ENCODE measurements around the gene WWC2.

WWC2 gene

DNA sequence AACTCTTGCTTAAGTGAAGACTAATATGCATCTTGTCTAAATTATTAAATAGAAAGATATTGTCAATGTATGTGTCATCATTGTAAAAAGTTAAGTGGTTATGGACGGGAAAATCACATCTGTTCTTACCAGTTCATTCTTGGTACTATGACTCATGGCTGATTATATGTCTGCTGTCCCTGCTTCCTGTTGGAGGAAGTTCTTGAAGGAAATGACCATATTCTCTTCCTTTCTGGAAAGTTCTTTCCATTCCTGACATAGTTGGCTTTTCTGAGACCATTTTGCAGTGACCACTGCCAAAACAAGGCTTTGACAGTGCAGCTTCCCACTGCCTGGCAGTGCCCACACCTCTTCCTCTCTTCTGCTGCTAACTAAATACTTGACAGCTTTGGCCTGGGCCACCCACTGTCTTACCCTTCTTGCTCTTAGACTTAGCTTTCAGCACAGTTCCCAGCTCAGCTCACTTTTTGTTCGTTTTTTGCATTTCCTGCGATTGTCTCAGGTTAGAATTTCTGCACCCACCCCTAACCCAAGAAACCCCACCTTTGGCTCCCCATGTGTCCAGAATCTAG lies 236.4 kb downstream of the WWC2 start:
- DNase-seq: no peak

DNA sequence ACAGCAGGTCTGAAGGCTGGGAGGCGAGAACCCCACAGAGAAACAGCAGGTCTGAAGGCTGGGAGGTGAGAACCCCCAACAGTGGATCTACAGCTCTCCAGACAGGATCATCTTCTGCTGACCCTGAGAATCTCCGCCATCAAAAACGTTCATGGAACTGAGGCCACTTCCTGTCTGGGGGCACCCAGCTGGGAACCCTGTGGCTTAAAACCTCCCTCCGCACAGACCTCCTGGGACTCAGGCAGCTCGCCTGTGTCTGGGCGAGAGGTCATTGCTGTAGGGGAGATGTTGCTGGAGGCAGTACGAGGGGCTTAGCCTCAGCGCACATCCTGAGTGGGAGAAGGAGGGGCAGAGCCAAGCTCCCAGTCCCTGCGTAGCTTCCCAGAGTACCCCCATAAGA lies 238.3 kb downstream of the WWC2 start:
- DNase-seq: no peak

DNA sequence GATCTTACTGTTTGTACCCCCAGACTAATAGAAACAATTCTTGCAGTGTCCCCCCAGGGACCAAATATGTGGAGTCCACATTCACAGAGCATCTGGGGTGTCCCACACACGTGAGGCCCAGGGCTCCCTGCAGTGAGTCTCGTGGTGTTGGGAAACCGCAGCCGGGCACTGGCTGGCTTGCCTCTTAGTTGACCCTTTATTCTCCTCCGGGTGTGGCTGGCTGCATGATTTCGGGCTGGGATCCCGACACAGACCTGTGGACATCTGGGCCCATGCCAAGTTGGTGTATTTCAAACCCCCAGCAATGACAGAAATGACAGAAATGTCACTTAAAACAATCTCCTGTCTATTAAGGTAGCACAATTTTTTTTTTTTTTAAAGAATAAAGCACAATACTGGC lies 238.8 kb downstream of the WWC2 start:
- DNase-seq: no peak

DNA sequence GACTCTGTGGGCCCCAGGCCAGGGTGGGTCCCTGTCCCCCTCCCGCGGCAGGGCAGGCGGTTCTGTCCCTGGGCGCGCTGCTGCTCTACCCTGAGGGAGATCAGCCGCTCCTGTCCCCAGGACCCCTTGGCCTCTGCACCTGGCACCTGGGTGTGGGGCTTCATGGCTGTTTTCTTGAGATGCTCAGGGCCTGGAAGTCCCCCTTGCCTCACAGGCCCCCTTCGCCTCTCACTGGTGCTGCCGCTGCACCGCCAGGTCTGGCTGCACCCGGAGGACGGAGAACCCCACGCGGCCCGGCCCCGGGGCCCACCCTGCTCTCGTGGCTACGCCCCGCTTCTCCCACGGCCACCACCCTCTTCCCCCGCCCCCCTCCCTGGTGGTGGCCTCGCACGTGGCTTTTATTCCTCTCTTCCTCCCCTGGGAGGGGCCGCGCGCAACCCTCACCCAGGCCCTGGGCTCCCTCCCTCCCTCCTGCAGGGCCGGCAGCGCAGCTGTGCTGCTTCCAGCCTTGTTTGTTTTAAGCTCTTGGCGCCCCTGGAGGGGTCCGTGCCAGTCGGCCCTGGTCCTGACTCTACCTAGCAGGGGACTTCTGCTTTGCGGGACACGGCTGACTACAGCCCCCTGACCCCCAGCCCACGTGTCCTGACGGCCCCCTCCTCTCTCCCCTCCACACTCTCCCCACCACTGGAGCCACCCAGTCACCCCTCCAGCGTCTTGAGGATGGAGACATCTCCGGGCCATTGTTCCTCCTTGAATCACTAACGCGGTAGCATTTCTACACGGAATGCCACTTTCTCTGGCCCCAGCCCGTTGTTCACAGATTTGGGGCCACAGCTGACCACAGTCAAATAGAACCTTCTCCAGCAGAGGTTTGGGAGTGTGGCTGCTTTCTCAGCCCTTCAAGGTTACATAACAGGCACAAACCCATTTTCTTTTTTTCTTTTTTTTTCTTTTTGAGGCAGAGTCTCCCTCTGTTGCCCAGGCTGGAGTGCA lies 243.8 kb downstream of the WWC2 start:
- no peak for DNase-seq

DNA sequence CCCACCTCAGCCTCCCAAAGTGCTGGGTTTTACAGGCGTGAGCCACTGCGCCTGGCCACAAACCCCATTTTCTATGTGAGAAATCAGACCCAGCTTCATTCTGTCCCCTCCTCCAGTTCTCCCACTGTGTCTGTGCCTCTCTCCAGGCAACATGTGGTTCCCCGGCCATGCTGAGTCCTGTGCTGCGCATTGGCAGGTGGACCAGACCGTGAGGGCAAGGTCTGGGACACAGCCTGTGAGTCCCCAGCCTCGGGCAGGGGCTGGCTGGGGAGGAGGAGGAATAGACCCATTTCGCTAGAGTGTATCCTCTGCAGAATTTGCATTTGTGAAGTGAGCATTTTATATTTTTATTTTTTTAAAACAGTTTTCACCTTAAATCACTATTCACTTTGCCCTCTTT lies 244.7 kb downstream of the WWC2 start:
- DNase-seq: no peak

DNA sequence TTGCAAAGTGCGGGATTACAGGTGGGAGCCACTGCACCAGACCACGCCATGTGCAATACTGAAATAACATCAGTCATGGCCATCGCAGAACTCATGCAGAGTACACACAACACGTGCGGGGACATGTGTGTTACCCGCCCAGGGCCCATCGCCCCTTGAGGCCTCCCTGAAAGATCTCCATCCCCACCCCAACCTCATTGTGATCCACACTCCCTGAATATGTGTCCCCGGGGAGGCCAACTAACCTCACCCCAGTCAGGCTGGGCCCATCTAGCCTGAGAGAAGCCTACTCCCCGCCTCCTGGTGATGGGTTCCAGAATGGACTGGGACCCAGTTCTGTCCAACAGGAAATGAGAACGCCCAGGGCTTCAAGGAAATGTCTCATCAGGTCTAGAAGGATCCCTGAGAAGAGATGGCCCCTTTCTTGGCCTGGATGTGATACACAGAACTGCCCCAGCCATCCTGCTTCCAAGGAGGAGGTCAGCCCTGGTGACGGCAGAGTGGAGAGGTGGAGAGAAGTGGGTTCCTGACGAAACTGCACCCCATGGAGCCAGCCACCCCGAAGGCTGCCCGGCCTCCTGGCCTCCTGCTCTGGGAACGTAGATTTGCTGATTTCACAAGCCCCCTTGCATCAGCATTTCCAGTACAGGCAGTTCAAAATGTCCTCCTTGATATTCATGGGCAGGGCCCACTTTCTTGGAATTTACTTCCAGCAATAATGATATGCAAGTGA lies 245.6 kb downstream of the WWC2 start:
- no peak for DNase-seq

DNA sequence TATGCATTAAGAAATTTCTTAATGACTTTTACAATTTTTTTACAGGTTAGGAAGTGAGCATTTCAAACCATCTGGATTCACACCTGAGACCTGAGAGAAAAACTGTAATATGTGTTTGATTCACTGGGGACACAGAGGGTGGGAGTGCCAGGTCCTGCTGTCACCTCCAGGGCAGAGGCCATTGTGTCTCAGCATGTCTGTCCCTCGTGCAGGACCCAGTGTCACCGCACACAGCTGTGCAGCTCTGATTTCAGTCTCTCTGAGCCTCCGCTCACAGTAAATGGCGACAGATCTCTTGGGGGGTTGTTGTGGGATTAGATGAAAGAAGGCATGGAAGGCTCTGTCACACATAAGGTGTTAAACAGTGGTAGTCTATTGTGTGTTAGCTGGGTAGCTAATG lies 246.2 kb downstream of the WWC2 start:
- DNase-seq: no peak

DNA sequence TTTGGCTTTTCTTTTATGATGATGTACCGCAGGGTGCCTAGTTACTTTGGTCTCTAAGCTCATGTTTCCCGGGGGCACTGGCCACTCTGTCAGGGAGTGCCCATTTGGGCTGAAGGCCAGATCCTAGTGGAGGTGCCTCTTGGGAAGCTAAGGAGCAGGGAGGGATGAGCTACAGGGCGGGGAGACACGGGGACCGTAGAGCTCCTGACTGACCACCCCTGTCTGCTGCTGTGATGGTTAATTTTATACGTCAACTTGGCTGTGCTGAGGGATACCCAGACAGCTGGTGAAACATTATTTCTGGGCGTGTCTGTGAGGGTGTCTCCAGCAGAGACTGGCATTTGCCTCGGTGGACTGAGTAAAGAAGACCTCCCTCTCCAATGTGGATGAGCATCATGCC lies 248.1 kb downstream of the WWC2 start:
- no peak for DNase-seq

DNA sequence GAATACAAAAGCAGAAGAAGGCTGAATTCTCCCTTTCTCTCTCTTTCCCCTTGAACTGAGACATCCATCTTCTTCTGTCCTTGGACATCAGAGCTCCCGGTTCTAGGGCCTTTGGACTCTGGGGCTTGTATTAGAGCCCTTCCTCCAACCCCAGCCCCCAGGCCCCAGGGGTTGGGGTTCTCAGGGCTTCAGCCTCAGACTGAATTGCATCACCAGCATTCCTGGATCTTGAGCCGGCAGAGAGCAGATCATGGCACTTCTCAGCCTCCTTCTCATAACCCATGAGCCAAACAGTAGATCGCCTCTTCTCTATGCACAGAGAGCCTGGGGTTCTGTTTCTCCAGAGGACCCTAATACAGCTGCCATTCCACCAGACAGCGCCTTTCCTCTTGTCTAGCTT lies 248.5 kb downstream of the WWC2 start:
- no peak for DNase-seq

DNA sequence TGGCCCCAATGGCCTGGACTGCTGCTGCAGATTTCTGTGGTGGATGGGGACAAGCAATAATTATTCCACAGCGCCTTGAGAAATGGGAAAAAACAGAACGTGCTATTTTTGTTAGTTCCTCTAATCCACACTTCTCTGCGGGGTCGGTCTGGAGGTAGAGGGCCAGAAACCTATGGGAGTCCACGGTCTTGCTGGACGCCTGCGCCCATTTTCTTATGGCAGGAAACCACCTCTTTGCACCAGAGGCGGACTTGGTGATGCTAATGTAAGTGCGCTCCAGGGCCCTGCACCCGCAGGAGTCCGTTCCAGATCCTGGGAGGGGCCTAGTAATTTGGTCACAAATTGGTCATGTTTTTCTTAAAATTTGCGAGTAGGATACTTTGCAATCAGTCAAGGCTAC lies 249.1 kb downstream of the WWC2 start:
- DNase-seq: no peak

DNA sequence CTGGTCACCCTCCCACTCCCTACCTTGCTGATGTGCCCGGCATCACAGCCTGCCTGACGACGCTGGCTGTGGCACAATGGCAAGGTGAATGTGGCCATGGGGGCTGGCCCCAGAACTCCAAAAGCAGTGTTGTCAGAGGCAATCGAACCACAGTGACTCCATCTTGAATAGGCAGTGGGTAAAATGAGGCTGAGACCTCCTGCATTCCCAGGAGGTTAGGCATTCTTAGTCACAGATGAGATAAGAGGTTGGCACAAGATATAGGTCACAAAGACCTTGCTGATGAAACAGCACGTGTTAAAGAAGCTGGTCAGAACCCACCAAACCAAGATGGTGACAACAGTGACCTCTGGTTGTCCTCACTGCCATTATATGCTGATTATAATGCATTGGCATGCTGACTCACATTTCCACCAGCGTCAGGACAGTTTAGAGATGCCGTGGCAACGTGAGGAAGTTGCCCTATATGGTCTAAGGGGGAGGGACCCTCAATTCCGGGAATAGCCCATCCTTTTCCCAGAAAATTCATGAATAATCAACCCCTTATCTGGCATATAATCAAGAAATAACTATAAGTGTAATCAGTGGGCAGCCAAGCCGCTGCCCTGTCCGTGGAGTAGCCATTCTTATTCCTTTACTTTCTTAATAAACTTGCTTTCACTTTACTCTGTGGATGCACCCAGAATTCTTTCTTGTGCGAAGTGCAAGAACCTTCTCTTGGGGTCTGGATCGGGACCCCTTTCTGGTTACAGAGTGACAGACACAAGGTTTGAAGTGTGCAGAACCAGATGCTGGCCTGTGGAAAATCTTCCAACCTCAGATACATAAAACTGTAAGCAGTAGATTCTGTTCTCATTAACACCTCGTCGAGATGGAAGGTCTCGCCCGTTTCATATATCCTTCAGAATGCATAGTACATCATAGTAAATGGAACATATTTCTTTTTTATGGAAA lies 249.9 kb downstream of the WWC2 start:
- no peak for DNase-seq

DNA sequence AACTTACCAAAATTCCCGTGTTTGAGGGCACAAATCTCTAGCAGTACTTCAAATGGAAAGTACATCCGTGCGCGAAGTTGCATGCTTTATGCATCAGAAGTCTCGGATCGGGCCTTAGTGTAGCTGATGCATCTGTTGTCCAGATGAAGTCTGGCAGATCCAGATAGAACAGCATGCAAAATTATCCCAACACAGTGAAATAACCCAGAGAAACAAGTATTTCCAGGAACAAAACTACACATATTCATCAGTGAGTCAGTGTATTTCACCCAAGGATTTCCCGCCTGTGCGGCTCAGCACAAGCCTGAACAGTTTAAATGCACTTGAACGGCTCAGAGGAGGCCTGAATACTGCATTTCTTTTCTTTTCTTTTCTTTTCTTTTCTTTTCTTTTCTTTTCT lies 250.6 kb downstream of the WWC2 start:
- no peak for DNase-seq

DNA sequence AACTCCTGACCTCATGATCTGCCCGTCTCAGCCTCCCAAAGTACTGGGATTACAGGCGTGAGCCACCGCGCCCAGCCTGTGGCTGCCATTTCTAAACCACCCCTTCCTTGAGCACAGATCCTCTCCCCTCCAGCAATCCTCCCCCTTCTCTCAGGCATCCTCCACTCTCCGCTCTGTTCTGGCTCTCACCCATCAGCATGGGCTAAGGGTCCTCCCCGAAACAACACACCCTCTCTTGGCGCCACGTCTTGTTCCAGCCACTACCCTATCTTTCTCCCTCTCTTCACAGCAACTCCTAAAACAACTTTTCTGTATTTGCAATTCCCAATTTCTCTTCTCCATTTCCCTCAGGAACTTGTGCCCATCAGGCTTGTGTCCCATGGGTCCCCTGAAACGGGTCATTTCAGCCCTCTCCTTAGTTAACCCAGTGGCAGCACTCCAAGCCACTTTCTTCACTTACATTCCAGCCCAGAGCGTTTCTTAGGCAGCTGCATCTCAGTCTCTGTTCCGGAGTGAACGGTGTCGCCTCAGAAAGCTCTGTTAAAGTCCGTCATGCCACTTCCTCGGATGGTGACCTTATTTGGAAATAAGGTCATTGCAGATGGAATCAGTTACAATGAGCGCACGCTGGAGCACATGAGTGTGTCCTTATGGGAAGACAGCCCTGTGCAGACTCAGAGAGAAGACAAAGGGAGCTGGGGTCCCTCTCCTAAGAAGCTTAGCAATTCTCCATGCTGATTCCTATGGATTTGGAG lies 251.4 kb downstream of the WWC2 start:
- no peak for DNase-seq

DNA sequence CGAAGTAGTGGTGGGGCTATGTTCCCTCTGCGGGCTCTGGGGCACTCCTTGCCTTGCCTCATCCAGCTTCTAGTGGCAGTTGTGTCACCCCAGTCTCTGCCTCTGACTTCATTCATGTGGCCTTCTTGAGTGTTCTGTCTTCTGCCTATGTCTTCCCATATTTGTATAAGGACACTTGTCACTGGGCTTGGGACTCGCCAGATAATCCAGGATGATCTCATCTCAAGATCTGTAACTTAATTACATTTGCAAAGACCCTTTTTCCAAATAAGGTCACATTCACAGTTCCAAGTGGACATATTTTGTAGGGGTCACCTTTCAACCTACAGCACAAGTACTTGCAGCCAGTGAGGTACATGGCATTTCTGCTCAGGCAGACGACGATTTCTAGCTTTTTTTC lies 253.5 kb downstream of the WWC2 start:
- DNase-seq: no peak

DNA sequence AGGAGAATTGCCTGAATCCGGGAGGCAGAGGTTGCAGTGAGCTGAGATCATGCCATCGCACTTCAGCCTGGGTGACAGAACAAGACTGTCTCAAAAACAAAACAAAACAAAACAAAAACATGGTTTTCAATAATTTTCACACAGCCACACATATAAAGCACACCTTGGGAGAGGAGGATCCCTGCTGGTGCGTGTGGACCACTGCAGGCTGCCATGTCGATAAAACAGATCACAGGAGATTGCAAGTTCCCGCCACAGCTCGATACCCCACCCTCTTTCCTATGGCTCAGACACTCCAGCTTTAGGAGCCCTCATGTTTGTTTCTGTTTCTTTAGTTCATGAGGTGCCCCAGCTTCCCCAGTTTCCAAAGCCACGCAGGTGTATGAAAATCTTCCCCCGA lies 254.5 kb downstream of the WWC2 start:
- DNase-seq: no peak

DNA sequence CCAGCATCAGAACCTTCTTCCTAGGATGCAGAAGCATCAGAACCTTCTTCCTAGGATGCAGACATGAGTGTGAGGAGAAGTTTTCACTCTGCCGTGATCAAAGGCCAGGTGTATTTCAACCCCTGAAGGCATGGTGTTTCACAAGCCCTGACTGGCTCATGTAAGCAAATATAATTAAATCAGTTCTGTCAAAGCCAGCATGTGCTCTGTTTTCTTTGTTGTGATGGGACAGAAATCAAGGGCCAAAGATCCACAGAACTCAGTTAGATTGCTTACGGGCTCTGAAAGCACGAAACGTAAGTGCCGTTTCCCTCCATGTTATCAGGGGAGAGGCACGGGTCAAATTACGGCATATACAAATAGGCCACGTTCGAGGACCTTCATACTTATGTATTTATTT lies 255.2 kb downstream of the WWC2 start:
- DNase-seq: peak in 1 of 2 experiments; percentile 10

DNA sequence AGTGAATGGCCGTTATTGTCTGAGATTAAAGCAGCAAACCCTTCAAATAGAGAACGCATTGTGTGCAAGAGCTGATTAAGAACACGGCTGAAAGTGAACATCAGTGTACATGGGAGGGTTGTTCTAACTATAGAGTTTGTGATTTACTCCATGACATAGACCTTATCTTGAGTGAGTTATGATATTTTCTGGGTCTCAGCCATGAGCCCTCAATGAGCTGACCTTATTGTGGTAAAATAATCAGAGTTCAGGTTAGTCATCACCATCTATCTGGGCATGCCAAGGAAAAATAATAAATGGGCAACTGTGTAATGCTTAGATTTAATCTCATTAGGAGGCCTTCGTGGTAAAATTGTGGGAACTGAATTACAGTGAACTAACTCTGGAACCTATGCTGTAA lies 256.3 kb downstream of the WWC2 start:
- peak in 1 of 2 experiments; percentile 35 for DNase-seq

DNA sequence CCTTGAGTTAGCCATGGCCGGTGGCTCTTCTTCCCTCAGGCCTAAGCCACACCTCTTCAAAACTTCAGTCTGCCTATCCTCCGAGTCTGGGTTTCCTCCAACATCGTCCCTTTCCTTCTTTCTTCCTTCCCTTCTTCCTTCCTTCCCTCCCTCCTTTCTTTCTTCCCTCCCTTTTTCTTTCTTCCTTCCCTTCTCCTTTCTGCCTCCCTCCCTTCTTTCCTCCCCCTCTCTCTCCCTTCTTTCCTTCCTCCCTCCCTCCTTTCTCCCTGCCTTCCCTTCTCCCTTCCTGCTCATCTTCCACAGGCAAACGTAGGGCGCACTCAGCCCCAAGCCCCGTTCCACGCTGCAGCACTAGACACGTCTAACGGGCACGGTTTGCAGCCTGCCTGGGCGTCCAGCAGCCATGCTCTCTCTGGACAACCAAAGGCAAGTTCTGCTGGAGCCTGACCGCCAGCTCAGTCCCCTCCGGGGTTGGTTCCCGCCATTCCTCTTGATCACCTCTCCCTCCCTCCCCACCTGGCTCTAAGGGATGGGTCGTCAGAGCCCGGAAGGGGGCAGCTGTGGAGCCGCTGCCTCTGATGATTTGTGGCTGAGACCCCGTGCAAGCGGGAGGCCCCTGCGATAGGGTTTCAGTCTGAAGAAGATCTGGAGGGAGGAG lies 257.2 kb downstream of the WWC2 start:
- DNase-seq: no peak

DNA sequence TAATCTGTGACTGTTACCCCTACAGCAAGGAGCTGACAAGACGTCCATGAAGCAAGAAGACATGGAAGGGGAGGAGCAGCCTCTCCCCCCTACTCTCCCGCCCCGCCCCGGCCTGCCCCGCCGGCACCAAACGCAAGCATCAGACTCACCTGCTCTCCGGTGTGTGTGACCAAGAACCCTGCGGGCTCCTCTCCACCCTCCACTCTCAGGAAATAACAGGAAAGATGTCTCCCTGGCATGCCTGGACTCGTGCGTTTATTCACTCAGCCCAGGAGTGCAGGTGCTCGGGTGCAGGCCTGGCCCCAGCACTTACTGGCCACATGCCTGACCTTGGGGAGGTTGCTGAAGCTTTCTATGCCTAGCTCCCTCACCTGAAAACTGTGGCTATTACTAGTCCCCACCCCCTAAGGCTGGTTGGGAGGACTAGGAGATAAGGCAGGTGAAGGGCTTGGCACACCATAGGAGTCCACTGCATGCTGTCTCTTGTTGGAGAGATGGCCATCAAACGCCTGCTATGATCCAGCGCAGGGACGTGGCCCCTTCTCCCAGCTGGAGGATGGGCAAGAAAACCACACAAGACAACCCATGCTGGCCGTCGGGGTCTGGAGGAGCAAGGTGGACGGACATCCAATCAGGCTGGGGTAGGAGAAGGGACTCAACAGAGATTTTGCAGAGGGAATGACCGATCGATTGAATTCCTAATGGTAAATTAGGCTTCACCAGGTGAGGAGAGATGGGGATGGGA lies 258.0 kb downstream of the WWC2 start:
- peak in 1 of 2 experiments; percentile 13 for DNase-seq

DNA sequence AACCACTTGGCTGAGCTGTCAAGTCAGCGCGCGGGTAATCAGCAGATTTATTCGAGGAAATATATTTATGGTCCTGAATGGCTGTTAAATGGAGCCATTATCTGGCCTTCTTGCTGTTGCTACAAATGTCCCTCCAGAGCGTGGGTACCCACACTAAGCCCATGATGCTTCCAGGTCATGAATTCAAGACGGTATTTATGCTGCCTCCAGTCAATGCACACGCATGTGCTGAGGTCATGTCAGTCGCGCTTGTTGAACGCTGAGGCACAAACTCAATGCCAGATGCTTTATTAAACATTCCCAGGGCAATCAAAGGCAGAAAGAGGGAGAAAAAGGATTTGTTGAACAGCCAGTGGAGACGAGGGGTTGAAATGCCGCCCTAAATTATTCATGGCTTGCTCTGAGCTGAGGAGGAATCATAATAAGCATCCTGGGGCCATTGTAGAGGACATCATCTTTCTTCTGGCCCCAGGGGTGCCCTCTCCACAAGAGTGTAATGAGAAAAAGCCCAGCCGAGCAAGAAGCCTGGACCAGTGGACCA lies 259.2 kb downstream of the WWC2 start:
- no peak for DNase-seq
